Ureter (tissue), 1 donor: ENCODE data around the gene FBXO31. TPM values are rescaled to one million over a fixed set of nuclear protein-coding genes. Genes with fewer than 3 reads are reported as not detected.
"Not testable (repeated sequence)": the region's sequence is repeated elsewhere in the genome, so short reads cannot be mapped to it uniquely, and the experiment has no call there.

ENCODE experiments used
- DNase-seq: peaks from one replicate; pipeline ENCODE4 v3.0.0-alpha.2; 2020; ENCODE audit warnings: low spot score
- total RNA-seq: library from RNA; stranded (reverse); gene quantifications from one replicate; pipeline ENCODE4 v1.2.4, GENCODE V29; 2023
- donor health status: DM: yes; HTN: yes; CAD: no.

FBXO31 gene
- total RNA-seq, 1 donor from 2014 or later = 52.1 TPM

- DNase-seq = no peak
Measured at GRCh38 chr16:87365021-87365713, 18.4 kb downstream of the FBXO31 start.

DNA sequence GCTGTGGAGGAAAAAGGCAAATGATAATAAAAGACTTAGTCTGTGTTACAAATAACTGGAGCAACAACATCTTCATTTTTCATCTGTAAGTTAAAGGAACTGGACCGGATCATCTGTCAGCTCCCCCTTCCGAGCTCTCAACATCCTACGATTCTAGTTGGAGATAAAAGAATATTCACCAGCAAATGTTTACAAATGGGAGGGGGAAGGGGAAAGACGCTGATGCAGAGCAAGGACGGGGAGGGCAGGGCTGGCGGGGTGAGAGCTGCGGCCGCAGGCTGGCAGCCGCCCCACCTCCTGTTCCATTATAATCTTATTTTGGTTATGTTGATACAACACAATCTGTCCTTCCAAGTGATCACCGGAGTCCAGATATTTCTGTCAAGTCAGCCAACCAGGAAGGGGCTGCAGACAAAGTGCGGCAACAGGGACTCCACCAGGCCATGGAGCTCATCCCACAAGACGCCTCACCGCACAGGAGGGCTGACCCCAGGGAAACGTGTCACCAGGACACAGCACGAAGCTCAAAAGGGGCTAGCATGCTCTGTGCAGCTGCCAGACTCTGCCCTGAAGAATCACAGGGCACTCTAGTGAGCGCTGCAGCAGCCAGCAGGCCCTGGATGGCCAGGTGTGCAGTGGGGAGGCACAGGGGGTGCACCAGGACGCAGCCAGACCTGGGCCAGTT lies 19.7 kb downstream of the FBXO31 start:
- no peak for DNase-seq

GRCh38 chr16:87362828-87363559 lies 20.6 kb downstream of the FBXO31 start:
- DNase-seq = not testable (repeated sequence)

GRCh38 chr16:87361916-87362619 lies 21.5 kb downstream of the FBXO31 start:
- no peak for DNase-seq

DNA sequence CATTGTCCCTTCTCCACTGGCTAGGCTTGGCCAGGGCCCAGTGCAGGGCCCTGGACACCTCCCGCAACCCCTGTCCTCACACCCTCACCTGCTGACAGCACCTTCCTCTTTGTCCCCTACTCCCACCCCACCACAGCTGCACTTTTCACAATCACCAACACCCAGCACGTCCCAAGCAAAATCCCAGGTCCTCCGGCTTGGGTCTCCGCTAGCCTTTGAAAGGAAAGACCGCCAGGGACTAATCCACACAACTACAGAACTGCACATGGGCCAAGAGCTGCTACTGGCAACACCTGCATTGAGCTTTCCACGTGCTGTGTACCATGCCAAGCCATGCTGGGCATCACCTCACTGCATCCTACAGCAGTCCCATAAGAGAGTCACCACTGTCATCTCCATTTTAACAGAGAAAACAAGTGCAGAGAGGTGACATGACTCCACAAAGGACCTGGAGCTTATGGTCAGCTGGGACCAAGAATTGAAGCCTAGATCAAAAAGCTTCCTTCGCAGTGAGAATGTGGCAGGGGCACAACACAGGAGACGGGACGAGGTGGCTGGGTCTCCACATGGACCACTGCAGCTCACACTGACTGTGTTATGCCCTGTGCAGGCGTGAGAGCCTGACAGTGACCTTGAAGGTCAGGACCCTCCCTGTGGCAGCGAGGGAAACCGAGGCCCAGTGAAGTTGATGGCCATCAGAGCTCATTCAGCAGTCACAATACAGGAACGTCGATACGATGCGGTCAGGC lies 22.5 kb downstream of the FBXO31 start:
- no peak for DNase-seq

- no peak for DNase-seq
Measured at GRCh38 chr16:87359121-87359520, 24.5 kb downstream of the FBXO31 start.

GRCh38 chr16:87358696-87359095 lies 24.9 kb downstream of the FBXO31 start:
- DNase-seq = no peak

GRCh38 chr16:87358250-87358649 lies 25.3 kb downstream of the FBXO31 start:
- DNase-seq = no peak

- DNase-seq = no peak
Measured at GRCh38 chr16:87356491-87356853, 27.1 kb downstream of the FBXO31 start.

DNA sequence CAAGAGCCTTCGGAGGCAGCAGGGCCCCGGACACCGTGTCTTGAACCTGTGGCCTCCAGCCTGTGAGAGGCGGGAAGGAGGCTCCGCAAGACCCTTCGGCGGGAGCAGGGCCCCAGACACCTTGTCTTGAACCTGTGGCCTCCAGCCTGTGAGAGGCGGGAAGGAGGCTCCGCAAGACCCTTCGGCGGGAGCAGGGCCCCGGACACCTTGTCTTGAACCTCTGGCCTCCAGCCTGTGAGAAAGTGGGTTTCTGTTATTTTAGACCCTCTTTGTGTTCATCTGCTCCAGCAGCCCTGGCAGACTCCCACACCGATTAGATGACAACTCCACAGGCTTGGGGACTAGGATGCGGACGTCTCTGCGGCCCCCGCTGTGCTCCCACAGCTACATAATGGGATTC lies 30.0 kb downstream of the FBXO31 start:
- DNase-seq = no peak

DNA sequence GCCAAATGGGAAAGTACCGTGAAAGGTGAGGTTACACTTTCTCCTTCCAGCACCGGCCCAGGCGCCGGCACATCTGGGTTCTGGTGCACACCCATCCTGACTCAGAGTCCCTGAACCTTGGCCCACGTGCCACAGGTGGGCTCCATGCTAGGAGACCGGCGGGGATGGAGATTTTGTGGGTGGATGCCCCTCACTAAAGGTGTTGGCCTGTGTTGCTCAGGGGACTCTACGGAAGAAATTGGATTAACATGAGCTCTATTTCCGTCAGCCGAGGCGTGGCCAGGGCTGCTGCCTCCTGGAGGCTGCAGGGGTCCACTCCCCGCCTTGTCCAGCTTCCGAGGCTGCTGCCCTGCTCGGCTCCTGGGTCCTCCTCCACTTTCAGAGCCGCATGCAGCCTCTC lies 30.8 kb downstream of the FBXO31 start:
- no peak for DNase-seq

DNA sequence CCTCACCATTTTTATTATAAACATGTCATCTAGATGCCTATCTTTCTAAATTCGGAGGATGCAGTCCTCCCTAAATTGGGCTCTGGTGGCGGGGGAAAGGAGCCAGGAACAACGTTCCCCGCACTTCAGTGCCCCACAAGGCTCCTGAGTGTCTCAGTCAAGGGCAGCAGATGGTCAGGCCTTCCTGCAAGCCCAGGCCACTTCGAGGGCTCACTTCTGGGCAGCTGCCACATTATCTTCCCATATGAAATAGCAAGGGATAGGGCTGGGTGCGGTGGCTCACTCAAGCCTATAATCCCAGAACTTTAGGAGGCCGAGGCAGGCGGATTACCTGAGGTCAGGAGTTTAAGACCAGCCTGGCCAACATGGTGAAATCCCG lies 32.3 kb downstream of the FBXO31 start:
- DNase-seq = no peak

- DNase-seq = no peak
Measured at GRCh38 chr16:87350681-87351319, 32.8 kb downstream of the FBXO31 start.

DNA sequence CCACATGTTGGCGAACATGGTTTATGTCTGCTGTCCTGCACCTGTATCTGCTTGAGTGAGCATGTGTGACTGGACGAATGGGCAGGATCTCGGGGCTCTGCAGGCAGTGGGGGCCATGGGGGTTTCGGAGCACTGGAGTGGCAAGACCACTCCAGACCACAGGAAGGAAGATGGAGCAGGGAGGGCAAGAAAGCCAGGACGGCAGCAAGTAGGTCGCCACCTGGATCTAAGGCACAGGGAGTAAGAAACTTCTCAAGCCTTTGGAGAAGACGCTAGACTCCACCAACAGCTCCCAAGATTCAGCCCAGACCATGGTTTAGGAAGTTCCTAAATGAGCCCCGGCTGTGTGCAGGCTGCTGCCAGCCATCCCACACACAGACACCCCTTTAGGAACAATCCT lies 33.5 kb downstream of the FBXO31 start:
- no peak for DNase-seq

GRCh38 chr16:87348616-87349157 lies 34.9 kb downstream of the FBXO31 start:
- DNase-seq = no peak

GRCh38 chr16:87347932-87348615 lies 35.5 kb downstream of the FBXO31 start:
- DNase-seq = no peak

DNA sequence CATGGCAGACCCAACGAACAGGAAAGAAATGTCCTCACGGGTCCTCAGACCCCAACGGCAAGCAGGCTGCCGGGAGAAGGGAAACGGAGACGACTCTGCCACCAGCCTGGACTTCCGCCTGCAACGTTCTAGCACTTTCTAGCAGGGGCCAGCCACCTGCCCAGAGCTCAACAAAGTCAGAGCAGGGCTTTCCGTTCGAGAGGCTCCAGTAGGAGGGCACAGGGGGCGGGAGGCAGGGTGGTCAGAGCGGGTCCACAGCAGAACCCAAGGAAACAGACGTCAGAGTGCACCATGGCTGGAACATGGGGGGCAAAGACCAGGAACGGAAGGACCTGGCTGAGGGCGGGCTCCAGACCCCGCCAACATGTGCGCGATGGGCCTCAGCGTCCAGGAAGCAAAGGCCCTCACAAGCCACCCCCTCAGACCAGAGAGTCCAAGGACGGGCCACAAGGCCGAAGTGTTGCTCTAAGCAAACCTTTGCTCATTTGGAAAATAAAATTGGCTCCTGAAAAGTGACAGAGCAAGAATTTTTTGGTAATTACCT lies 37.0 kb downstream of the FBXO31 start:
- DNase-seq = no peak

GRCh38 chr16:87345726-87346424 lies 37.7 kb downstream of the FBXO31 start:
- DNase-seq = no peak

GRCh38 chr16:87344931-87345631 lies 38.5 kb downstream of the FBXO31 start:
- DNase-seq = no peak
